Epithelial cell of alveolus of lung (primary cell): ENCODE results near the gene GLTP. TPM values are rescaled to one million over a fixed set of nuclear protein-coding genes. Genes with fewer than 3 reads are reported as not detected.

Source experiments
- total RNA-seq: library from RNA; depleted of rRNA; stranded (reverse); fragments of >200 nt; gene quantifications from 2 replicates; pipeline ENCODE4 v1.2.1, GENCODE V29; 2015

The GLTP gene, protein sequence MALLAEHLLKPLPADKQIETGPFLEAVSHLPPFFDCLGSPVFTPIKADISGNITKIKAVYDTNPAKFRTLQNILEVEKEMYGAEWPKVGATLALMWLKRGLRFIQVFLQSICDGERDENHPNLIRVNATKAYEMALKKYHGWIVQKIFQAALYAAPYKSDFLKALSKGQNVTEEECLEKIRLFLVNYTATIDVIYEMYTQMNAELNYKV
- total RNA-seq: 41.0 and 46.0 TPM in 2 replicates

GRCh38 chr12:109880043-109880931 is at the start of gene GLTP:
Gene GLTP, minus strand, starts transcription at chr12:109880541. Its CDS starts 167 bp downstream, at chr12:109880374.

DNA sequence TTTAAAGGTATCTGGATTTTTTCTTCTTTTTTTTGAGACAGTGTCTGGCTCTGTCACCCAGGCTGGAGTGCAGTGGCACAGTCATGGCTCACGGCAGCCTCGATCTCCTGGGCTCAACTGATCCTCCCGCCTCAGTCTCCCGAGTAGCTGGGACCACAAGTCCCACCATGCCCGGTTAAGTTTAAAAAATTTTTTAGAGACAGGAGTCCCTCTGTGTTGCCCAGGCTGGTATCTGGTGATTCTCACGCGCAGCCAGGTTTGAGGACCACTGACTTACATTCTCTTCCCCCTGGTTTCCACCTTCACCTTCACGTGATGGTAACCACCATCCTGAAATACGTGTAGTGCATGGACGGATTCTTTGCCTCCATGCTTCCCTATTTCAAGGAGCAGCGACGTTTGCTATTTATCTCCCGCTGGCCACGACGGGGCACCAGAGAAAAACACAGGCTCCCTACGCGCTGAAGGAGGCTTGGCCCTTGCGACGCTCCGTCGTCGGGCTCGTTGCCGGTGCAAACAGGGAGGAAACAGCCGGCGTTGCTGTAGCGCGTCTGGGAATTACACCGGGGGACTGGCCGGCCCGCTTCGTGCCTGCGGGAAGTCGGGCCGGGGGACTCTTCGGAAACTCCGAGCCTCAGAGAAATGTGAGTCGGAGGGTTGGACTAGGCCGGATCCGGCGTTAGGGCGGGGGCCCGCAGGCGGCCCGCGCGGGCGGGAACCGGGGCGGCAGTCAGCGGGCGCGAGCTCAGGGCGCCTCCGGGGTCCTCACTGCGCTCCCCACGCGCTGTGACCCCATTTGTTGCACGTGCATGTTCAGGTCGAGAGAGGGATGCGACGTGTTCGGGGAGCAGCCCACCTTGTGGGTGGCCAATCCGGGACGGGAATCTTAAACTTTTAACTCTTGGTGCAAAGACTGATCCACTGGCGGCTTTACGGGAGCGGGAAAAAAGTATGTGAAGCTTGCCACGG is 19.7 kb upstream of the GLTP start, which contains the start of gene TCHP:
Gene TCHP, plus strand, starts transcription at position 492 of the 969 bp plus-strand sequence. CDS start 2,753 bp downstream, outside the sequence.

DNA sequence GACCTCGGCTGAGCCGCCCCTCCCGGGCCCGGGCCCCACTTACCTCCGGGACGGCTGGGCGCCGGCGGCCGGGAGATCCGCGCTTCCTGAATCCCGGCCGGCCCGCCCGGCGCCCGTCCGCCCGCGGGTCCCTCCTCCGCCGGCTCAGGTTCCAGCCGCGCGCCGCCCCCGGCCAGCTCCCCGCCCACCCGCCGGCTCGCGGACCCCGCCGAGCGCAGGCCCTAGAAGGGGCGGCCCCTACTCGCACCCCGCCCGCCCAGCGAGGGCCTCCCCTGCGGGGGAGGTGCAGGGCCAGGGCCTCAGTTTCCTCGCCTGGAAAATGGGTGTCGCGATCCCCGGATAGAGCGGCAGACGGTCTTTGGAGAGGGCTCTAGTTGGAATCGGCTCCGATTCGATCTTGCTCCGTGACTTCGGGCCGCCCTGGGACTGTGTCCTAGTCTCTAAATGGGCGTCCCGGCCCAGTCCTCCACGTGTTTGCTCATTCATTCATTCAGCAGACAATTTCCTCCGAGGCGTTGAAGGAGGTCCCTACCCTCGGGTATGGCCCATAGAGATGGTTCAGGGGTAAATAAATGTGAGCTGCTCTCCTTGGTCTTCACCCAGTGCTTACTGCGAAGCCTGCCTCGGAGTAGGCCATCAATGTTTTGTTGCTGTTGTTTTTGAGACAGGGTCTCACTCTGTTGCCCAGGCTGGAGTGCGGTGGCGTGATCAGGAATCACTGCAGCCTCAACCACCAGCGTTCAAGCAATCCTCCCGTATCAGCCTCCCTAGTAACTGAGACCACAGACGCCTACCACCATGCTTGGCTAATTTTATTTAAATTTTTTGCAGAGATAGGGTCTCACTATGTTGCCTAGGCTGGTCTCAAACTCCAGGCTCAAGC is 46.8 kb downstream of the GLTP start, which contains the start of gene TRPV4:
Gene TRPV4, minus strand, starts transcription at position 92 of the 883 bp plus-strand sequence. CDS start 18,602 bp downstream, outside the sequence.

Other genes with a start within 250 kb of the GLTP start
- 0.91 TPM in 1 of 2 replicates, not detected in the other for gene FAM222A, start 166.7 kb downstream of the GLTP start, total RNA-seq
- gene TRPV4, start 47.1 kb downstream of the GLTP start, total RNA-seq: 1.2 and 8.7 TPM in 2 replicates
- gene TCHP, start 19.7 kb upstream of the GLTP start, total RNA-seq: 7.5 and 9.4 TPM in 2 replicates
- gene GIT2, start 115.8 kb upstream of the GLTP start, total RNA-seq: 15.9 and 23.1 TPM in 2 replicates
- gene ANKRD13A, start 118.9 kb upstream of the GLTP start, total RNA-seq: 35.9 and 80.0 TPM in 2 replicates
- 5.3 and 16.4 TPM in 2 replicates for gene C12orf76, start 168.0 kb upstream of the GLTP start, total RNA-seq
- gene IFT81, start 243.8 kb upstream of the GLTP start, total RNA-seq: 10.5 and 11.7 TPM in 2 replicates